GM19023 (cell line): ENCODE results near the gene RBM18.

ENCODE experiments used
- ATAC-seq: cut with Tn5 transposase; IDR thresholded peaks from one replicate; pipeline ENCODE4 v1.9.1; 2021; ENCODE audit warnings: mild to moderate bottlenecking, moderate library complexity; ENCODE audit not compliant: unreplicated experiment

Gene RBM18

GRCh38 chr9:122223435-122223834 is 41.2 kb downstream of the RBM18 start:
- ATAC-seq: no peak

- ATAC-seq: no peak
These were observed 41.8 kb downstream of the RBM18 start for GRCh38 chr9:122222791-122223190.

- ATAC-seq: no peak
These were observed 43.3 kb downstream of the RBM18 start for GRCh38 chr9:122221183-122221811.

- ATAC-seq: no peak
These were observed 43.9 kb downstream of the RBM18 start for GRCh38 chr9:122220673-122221182.

GRCh38 chr9:122219856-122220672 is 44.6 kb downstream of the RBM18 start:
- ATAC-seq: no peak

- no peak for ATAC-seq
These were observed 45.4 kb downstream of the RBM18 start for GRCh38 chr9:122218935-122219855.

- ATAC-seq: no peak
These were observed 46.3 kb downstream of the RBM18 start for GRCh38 chr9:122218071-122218934.

GRCh38 chr9:122217640-122218039 is 47.0 kb downstream of the RBM18 start:
- ATAC-seq: no peak

- ATAC-seq: no peak
These were observed 47.7 kb downstream of the RBM18 start for GRCh38 chr9:122216798-122217418.

GRCh38 chr9:122216138-122216797 is 48.4 kb downstream of the RBM18 start:
- no peak for ATAC-seq

GRCh38 chr9:122215663-122216062 is 49.0 kb downstream of the RBM18 start:
- ATAC-seq: no peak

GRCh38 chr9:122214507-122214906 is 50.1 kb downstream of the RBM18 start:
- ATAC-seq: no peak

GRCh38 chr9:122213589-122214413 is 50.8 kb downstream of the RBM18 start:
- no peak for ATAC-seq

- ATAC-seq: no peak
These were observed 51.5 kb downstream of the RBM18 start for GRCh38 chr9:122213102-122213588.

- ATAC-seq: no peak
These were observed 52.1 kb downstream of the RBM18 start for GRCh38 chr9:122212473-122213004.

GRCh38 chr9:122209451-122209850 is 55.2 kb downstream of the RBM18 start:
- ATAC-seq: no peak

GRCh38 chr9:122207096-122207495 is 57.5 kb downstream of the RBM18 start:
- no peak for ATAC-seq
